Heart right ventricle (tissue), 16 donors: ENCODE data around the gene TBX1. TPM values are rescaled to one million over a fixed set of nuclear protein-coding genes. Genes with fewer than 3 reads are reported as not detected.
A peak's percentile ranks its signal among the peaks of the same experiment; 100 is the strongest.

Experiments used
- ATAC-seq, 8 donors: fragments of 200-7000 bp; cut with Tn5 transposase; one replicate each; pipeline ENCODE4 v1.9.1; 2020; ENCODE audit warnings: mild to moderate bottlenecking in 8 of 8, moderate library complexity in 8 of 8, moderate number of reproducible peaks in 1 of 8
- DNase-seq, 2 donors: peaks; one replicate each; pipeline ENCODE4 v3.0.0-alpha.2; 2020
- H3K27ac ChIP-seq, 10 donors: fragments of 200-600 bp; sonication (generic) in 2 of 10; one replicate each; pipeline versions ENCODE4 v1.5.0 to v1.8.0; 2020 to 2022; ENCODE audit warnings: mild to moderate bottlenecking in 3 of 10
- H3K27me3 ChIP-seq, 7 donors: fragments of 200-600 bp; one replicate each; pipeline ENCODE4 v1.8.0; 2021 to 2022; ENCODE audit warnings: mild to moderate bottlenecking in 2 of 7
- H3K36me3 ChIP-seq, 9 donors: fragments of 200-600 bp; sonication (generic) in 1 of 9; one replicate each; pipeline versions ENCODE4 v1.5.0 to v1.8.0; 2020 to 2022; ENCODE audit warnings: mild to moderate bottlenecking in 2 of 9
- H3K4me1 ChIP-seq, 9 donors: fragments of 200-600 bp; sonication (generic) in 1 of 9; one replicate each; pipeline versions ENCODE4 v1.5.0 to v1.8.0; 2020 to 2022; ENCODE audit warnings: mild to moderate bottlenecking in 4 of 9
- H3K4me3 ChIP-seq, 10 donors: fragments of 200-600 bp; sonication (generic) in 2 of 10; one replicate each; pipeline versions ENCODE4 v1.5.0 to v1.8.0; 2020 to 2022; ENCODE audit warnings: mild to moderate bottlenecking in 7 of 10, moderate library complexity in 2 of 10
- H3K9me3 ChIP-seq, 11 donors: fragments of 200-600 bp in 10 of 11; sonication (generic) in 2 of 11; one replicate each; pipeline versions ENCODE4 v1.5.0 to v1.8.0; 2013 to 2022; ENCODE audit warnings: mild to moderate bottlenecking in 2 of 11, control low read depth in 1 of 11, moderate library complexity in 1 of 11
- WGBS, 2 donors: extraction: QIAGEN DNeasy Blood & Tissue Kit; methylation state at CpG; one replicate each; pipeline ENCODE4 v1.1.7; 2013; ENCODE audit warnings: inconsistent platforms in 1 of 2; 5-methylcytosine and 5-hydroxymethylcytosine counted together
- intact Hi-C, 10 donors: fragments of 100-400 bp; cut with DNase I; formaldehyde crosslinking; loops; one replicate each; pipeline versions ENCODE4 v1.11.1 to v1.14.2; 2022
- polyA plus RNA-seq, 2 donors: library from polyadenylated mRNA; stranded (reverse); fragments of 200-250 nt; gene quantifications; one replicate each; pipeline ENCODE4 v1.2.3, GENCODE V29; 2013
- total RNA-seq, 10 donors: library from RNA; stranded (reverse); fragmentation: NEBNext Ultra II Directional in 3 of 10; extraction: Animal tissue kit (Norgen Biotek cat#: 25700) in 3 of 10; gene quantifications; one replicate each; pipeline versions ENCODE4 v1.2.1 to v1.2.4, GENCODE V29; 2021 to 2023
- TF ChIP-seq, protein P1 (sequence below), 9 donors: fragments of 200-600 bp; sonication (generic) in 2 of 9; IDR thresholded peaks; one replicate each; pipeline versions ENCODE4 v1.5.0 to v1.8.0; 2021 to 2022; ENCODE audit warnings: antibody characterized with exemption in 9 of 9, mild to moderate bottlenecking in 5 of 9, moderate library complexity in 1 of 9
- donor health status: Arrhythmogenic right ventricular cardiomyopathy.
- donor health status: ischemic (EF 13 %, LVEDD 7.1; RV severe dilation, severe dysfunction).
- donor health status: healthy with polysubstance abuse.
- donor health status: DM: no; HTN: yes; CAD: no.
- donor health status: DM: no; HTN: no; CAD: no.
- donor health status: ischemic (EF 25% LVEDD 6.9; RV normal size, moderate dysfunction).
- donor health status: ischemic (EF 25% LVEDD 5.7; RV mildly dilated, moderate dysfunction).
- donor health status: healthy.
- donor health status: DM: yes; HTN: yes; CAD: no.
- donor health status: Ischemic cardiomyopathy.
- donor health status: ischemic (EF 35%, LVEDD 5.7; RV mildly dilated, moderate dysfunction).
- donor health status: nonischemic (EF 11% LVEDD 7.7; RV severe dilation, severe dysfunction).
- donor health status: DM: yes; HTN: yes; CAD: no.
- donor health status: PGD.
- donor health status: ischemic (EF 29% LVEDD 5.4; RV normal size, mild dysfunction).
- donor health status: nonischemic (EF 23%, LVEDD 6.1; RV moderate dilation, normal function).

The TBX1 gene
- total and polyA plus RNA-seq, 12 donors = 0.53 to 1.8 (median 0.98) TPM

GRCh38 chr22:19743651-19744050 is 16.9 kb upstream of the TBX1 start:
- TF ChIP-seq, protein P1, sequence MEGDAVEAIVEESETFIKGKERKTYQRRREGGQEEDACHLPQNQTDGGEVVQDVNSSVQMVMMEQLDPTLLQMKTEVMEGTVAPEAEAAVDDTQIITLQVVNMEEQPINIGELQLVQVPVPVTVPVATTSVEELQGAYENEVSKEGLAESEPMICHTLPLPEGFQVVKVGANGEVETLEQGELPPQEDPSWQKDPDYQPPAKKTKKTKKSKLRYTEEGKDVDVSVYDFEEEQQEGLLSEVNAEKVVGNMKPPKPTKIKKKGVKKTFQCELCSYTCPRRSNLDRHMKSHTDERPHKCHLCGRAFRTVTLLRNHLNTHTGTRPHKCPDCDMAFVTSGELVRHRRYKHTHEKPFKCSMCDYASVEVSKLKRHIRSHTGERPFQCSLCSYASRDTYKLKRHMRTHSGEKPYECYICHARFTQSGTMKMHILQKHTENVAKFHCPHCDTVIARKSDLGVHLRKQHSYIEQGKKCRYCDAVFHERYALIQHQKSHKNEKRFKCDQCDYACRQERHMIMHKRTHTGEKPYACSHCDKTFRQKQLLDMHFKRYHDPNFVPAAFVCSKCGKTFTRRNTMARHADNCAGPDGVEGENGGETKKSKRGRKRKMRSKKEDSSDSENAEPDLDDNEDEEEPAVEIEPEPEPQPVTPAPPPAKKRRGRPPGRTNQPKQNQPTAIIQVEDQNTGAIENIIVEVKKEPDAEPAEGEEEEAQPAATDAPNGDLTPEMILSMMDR (IDR thresholded peaks at IDR 0.05) = no peak
- Histone ChIP-seq H3K4me3 (no peak overlapping the region), H3K9me3 (no peaks in the 10 kb centered on the region), H3K27me3 (peaks cover 0 to 3% (median 0%) of the 10 kb centered on the region in 7 donors), H3K4me1 (peaks cover 5 to 21% (median 10%) of the 10 kb centered on the region in 9 donors), H3K27ac (no peak overlapping the region), H3K36me3 (no peaks in the 10 kb centered on the region)
- DNase-seq (no peak), ATAC-seq (no peak)
- WGBS, 2 donors = 97 to 98% methylated on average over 4 of the region's 4 CpGs
- intact Hi-C loops = no loop called here

- 87 to 90% methylated on average over 13 of the region's 13 CpGs for WGBS, 2 donors
- no peaks in the 10 kb centered on the region for H3K36me3 ChIP-seq
- no peaks in the 10 kb centered on the region for H3K9me3 ChIP-seq
- intact Hi-C loops = no loop called here
- DNase-seq = no peak
- H3K27ac ChIP-seq = peak overlapping the region in 6 of 10 donors; percentile 29 to 74 (median 62)
- H3K4me1 ChIP-seq = peaks cover 5 to 21% (median 10%) of the 10 kb centered on the region in 9 donors
- no peak overlapping the region for H3K4me3 ChIP-seq
- TF ChIP-seq, protein P1 (IDR thresholded peaks at IDR 0.05) = no peak
- no peaks in the 10 kb centered on the region for H3K27me3 ChIP-seq
- ATAC-seq = peak in 1 of 8 donors; percentile 3
These were observed 16.1 kb upstream of the TBX1 start for GRCh38 chr22:19744350-19745006.

DNA sequence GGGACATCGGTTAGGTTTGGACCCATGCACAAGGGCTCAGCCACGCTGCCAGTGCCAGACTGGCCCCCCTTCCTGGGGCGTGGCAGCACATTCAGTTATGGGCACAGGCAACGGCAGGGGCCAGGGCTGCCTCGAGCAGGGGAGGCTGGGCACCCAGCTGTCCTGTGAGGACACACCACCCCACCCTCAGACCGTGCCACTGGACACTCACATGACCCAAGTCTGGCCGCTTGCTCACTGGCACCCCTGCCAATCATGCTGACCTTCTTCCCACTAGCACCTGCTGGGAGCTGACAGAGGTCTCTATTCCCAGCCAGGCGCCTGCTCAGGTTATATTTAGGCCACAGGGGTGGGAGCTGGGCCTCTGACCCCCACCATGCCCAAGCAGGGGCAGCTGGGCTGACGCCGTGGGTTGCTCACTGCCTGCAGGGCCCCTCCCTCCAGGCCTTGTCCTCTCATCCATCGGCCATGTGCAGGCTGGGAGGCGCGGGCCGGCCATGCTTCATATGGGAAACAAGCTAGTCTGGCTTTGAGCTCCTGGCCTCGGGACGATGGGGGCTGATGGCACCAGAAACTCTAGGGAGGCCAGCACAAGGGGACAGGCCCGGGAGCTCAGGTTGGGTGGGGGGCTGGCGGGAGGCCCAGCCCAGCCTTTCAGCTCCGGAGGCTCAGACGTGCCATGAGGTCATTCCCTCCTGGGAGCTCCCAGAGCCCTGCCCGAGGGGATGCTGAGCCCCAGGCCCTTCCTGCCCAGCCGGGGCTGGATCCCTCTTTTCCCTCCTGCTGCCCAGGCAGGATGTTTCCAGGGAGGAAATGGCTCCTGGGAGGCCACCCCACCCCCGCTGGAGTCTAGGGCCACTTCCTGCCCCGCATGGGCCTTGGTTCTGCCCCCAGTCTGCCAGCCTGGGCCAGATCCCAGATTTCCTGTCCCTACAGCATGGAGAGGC is 15.2 kb upstream of the TBX1 start:
- Histone ChIP-seq H3K36me3 (no peaks in the 10 kb centered on the region), H3K4me1 (peaks cover 5 to 21% (median 10%) of the 10 kb centered on the region in 9 donors), H3K4me3 (no peak overlapping the region), H3K27me3 (peaks cover 0 to 3% (median 0%) of the 10 kb centered on the region in 7 donors), H3K27ac (peak overlapping the region in 9 of 10 donors; percentile 6 to 74 (median 62)), H3K9me3 (no peaks in the 10 kb centered on the region)
- WGBS, 2 donors = 36 to 49% methylated on average over 24 of the region's 24 CpGs
- DNase-seq (peak; percentile 74 to 79), ATAC-seq (peak; percentile 80 to 95 (median 86))
- intact Hi-C loops = no loop called here
- TF ChIP-seq, protein P1 (IDR thresholded peaks at IDR 0.05) = no peak

DNA sequence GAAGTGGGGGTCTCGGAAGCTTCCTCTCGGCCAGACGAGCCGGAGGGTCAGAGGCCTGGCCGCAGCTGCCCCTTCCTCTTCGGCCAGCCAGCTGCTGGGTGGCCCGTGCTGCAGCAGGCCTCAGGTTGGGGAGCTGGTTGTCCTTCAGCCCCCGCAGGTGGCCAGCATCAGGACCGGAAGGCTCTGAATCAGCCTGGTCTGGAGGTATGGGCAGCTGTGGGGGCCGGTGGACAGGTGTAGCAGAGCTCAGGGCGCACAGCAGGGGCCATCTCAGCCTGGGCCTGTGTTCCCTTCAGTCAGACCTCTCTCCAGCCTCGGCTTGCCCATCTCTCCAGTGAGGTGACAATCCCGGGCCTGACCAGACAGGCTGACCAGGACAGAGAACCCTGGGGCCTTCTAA is 13.9 kb upstream of the TBX1 start:
- TF ChIP-seq, protein P1 (IDR thresholded peaks at IDR 0.05) = no peak
- DNase-seq (no peak), ATAC-seq (no peak)
- 87 to 89% methylated on average over 13 of the region's 13 CpGs for WGBS, 2 donors
- intact Hi-C loops = no loop called here
- no peaks in the 10 kb centered on the region for H3K36me3 ChIP-seq
- H3K4me3 ChIP-seq = no peak overlapping the region
- H3K27me3 ChIP-seq = peaks cover 0 to 10% (median 4%) of the 10 kb centered on the region in 7 donors
- H3K27ac ChIP-seq = no peak overlapping the region
- H3K4me1 ChIP-seq = peaks cover 5 to 21% (median 10%) of the 10 kb centered on the region in 9 donors
- H3K9me3 ChIP-seq = no peaks in the 10 kb centered on the region
